Astrocyte of the hippocampus (primary cell): ENCODE data around the gene FNDC5.

Source experiments
- DNase-seq: peaks from one replicate; pipeline ENCODE4 v3.0.0; 2011; ENCODE audit warnings: low read depth, low spot score

FNDC5 gene

DNA sequence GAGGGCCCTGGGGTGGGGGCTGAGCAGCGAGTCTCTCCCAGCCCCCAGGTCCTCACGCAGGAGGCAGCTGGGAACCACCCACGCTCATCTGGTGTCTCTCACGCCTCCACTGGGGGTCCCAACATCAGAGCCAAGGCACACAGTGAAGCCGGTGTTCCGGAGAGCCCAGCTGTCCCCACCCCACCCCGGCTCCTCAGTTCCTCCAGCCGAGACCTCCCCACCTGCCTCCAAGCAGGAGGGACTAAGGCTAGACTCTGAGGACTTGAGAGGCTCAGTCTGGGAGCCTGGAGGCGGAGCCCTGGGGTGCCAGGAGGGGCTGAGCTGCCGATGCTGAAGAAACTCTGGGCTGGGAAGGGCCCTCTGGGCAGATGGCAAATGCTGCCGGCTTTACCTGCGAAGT lies 14.0 kb upstream of the FNDC5 start:
- no peak for DNase-seq

DNA sequence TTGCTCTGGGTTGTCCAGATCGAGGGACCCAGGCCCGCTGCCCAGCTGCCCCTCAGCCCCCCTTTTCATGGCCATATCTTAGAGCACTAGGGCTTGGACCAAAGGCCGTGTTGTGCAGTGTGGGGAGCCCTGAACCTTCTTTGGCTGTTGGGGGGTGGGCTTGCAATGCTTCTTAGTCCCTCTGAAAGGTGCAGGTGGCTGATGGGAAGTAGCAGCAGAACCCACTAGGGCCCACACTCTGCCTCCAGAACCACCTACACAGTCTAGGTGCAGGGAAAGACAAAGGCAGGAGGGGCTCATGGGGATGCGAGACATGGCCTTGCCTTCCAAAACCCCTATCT lies 13.3 kb upstream of the FNDC5 start:
- DNase-seq: no peak

DNA sequence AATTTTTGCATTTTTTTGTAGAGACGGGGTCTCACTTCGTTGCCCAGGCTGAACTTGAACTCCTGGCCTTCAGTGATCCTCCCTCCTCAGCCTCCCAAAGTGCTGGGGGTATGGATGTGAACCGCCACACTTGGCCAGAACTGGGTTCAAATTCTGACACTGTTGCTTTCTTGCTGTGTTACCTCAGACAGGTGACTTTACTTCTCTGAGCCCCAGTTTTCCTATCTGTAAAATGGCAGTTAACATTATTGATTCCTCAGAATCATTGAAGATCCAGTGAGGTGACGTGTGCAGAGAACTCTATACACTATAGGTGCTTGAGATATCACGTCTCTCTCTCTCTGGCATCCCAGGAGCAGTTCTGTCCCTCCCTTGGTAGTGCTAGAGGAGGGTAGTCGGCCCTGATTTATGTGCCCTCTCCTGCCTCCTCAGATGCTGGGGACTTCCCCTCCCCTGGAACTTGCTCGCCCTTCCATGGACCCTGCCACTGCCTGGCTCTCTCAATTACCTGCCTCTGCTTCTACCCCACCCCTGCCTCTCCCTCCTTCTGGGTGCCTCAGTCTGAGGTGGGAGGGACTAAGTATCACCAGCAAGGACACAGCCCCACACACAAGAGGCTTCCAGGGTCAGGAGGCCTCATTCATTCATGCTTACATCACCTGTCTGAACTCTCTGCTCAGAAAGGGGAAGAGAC lies 12.8 kb upstream of the FNDC5 start:
- no peak for DNase-seq

DNA sequence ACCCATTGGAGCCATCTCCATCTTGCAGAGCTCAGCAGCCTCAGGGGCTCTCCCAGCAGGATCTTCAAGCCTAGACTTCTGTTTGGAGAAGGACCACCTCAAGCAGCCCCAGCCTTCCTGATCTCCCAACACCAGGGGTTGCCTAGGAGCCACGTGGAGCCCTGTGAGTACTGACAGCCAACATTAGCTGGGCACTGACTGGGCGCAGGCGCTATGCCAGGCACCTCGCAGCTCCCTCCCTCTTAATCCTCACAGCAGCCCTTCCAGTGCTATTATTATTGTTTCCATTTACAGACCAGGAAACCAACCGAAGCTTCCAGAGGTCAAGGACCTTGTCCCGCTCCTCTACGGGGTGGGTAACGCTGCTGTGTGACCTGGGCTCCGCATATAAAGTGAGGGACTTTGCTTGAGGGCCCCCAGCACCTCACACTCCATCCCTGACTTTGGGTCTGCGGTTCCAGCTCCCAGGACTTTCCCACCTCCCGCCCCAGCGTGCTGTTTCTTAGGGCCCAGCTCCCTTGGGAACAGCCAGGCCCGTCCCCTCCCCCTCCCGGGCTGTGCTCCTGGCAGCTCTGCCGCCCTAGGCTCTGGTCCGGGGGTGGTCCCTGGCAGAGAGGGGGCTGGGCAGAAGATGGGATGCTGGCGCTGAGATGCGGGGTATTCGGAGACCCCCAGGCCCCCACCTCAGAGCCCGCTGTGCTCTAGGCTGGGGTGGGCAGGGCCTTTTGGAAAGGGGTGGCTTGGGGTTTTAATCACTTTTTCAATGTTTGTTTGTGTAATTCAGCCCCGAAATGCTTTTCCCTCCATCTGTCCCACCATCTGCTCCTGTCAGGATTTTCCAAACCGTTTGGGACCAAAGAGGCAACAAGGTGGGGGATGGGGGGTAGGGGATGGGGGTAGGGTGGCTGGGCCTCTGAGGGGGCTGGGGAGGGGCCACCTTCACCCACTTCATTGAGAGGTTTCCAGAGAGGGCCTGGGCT lies 11.4 kb upstream of the FNDC5 start:
- no peak for DNase-seq

DNA sequence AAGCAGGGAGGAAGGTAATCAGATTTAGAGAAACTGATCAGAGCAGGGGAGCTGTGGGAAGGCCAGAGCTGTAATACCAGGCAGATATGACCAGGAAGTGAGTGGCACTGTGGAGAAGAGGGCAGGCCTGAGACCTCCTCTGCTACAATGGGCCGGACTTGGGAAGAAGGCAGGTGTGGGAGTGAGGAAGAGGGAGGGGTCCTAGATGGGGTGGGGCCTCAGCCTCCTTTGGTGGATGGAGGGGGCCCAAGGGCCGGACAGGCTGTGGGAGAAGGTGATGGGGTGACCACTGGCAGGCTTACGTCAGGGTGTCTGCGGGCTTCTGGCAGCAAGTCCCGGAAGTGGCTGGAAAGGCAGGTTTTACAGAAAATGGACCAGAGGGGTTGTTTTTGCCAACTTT lies 10.6 kb upstream of the FNDC5 start:
- no peak for DNase-seq

DNA sequence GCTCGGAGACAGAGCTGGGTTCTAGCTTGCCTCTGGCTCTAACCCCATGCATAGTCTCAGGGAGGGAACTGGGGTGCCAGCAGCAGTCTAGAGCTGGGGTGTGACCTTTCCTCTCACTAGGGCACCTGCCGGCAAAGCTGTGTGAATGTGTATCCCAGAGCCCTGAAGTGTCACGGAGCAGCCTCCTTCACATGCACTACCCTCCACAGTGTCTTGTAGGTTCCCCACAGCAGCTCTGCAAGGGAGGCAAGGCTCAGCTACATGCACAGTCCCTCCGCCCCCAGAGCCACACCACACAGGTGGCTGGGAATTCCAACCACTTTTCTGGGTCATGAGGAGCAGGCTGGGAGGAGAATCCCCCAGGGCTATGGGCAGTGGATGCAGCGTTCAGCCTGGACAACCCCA lies 7.9 kb upstream of the FNDC5 start:
- no peak for DNase-seq

DNA sequence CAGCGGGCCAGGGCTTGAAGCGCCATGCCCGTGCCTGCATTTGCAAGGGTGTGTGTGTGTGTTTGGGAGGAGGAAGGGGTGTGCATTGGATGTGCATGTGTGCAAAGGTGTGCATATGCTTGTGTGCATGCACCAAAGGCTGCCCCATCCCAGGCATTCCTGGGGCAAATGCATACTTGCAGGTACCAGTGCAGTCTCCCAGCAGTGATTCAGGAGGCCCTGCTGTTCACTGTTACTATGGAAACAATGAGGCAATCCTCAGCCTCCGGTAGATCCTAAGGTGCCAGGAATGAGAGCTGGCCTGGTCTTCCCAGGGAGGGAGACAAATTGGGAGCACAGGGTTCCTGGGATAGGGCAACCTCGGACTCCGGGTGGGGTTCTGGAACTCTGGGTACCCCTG lies 7.5 kb upstream of the FNDC5 start:
- no peak for DNase-seq

DNA sequence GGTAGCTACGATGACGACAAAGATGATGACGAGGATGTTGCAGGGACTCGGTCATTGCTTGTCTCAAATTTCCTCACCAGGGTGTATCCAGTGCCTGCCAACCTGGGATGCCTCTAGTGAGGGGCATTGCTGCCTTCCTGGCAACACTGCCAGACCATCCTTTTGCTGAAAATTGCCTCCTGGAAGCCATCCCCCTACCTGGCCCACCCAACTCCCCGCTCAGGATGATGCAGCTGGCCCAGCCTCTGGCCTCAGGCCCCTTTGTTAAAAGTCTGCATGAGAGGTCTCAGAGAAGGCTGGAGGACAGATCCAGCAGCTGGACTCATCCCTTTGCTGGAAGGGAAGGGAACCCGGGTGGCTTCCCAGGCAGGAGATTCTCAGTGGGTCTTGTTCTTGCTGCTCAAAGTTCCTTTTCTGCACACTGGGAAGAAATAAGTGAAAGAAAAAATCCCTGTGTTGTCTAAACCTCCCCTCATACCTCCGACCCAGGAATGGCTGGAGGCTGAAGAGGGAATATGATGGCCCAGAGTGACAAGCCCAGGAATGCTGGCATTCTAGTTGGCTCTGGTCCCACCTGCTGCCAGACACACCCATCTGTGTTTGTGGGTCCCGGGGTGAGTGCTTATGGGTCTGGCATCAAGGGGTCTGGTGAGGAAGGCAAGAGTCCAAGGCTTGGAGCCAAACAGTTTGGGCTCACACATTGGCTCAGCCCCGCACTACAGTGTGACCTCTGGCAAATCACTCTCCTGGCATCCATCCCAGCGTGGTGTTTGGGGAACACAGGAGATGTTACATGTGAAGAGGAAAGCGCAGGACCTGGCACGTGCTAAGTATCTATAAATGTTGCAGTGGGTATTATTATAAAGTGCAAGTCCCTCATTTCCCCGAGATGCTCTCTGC lies 6.7 kb upstream of the FNDC5 start:
- DNase-seq: no peak

DNA sequence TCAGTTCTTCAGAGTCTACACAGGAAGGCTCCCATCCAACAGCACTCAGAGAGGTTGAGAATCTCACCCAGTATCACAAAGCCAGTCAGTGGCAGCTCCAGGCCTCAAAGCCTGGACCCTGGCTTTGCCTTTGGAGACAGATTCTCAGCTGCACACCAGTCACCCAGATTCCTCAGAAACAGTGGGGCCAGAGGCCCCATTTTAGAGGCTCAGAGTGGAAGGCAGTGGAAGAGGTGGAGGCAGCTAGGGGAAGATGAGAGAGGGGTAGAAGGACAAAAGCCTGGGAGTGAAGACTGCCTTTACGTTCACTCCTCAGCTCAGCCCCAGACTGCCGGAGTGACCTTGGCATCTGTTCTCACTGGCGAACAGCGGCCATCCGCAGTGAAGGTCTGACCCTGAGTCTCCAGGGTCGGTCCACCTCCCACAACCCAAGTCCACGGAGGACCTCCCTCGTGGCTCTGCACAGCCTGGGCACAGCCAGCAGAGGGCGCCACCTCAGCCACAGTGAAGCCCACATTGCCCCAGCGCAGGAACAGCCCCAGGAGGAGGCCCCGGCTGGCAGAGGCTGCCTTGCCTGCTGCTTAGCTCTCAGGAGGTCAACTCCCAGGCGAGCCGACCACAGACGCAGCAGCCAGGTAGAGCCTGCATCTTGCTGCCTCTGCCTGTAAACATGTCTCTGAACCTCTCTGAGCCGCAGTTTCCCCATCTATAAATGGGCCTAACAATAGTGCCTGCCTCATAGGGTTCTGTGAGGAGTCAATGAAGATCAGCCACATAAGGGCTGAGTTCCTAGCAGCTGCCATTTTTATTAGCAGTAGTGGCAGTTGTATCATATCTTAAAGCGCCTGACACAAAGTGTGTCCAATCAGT lies 5.9 kb upstream of the FNDC5 start:
- DNase-seq: peak; percentile 67

DNA sequence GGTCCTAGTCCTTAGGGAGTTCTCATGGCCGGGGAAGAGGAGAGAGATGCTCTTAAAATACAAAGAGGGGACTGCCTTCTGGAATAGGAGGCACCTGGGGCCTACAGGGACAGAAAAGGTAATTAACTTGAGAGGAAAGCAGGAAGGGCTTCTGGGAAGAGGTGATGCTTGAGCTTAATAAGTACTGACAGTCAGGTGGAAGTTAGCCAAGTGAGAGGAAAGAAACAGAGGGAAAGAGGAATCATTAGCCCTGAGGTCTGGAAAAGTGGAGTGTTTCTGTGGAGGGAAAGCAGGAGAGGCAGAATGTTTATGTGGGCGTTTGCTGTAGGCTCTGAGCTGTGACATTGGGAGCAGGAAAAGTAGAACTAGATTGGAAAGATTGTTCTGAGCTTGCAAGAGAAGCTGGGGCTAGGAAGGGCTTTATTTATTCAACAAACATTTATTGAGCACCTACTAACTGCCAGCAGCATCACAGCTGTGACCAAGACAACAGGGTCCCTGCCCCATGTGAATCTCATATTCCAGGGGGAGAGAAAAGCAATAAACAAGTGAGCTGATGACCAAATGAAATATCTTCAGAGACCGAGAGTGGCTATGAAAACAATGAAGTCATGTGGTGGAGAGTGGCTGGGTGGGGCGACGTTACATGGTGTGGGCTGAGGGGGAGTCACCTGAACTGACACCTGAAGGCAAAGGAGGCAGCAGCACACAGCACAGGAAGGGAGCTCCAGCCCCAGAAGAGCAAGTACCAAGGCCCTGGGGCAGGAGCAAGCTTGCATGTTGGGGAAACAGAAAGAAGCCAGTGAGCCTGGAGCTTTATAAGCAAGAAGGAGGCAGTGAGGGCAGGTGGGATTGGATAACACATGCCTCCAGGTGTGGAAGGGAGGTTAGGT lies 4.4 kb upstream of the FNDC5 start:
- DNase-seq: no peak

DNA sequence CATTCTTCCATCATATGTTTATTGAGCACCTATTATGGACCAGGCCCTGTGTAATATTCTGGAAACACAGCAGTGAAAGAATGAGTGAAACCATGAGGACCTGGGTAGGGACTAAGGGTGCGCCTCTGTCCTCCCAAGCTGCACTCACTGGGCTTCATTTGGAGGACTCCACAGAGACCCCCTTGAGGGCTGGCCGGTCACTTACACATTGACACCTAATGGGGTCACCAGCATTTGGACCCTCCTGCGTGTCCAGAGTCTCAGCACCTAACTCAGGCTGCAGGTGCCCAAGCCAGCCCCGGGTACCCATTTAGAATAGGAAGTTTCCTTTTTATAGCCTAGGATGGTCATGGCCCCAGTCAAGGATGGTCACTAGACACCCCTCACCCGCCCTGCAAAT lies 2.8 kb upstream of the FNDC5 start:
- no peak for DNase-seq

DNA sequence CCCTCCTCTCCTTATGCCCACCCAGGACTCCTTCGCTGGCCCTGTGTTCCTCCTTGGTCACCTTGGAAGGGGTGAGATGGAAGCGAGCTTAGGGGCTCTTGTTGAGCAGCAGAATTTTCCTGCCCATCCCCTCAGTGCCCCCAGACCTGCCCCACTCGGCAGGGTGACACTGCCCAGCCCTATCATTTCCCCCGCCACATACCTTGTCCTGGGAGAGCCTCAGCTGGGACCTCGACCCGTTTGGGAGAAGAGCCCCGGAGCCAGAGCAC lies 1.4 kb upstream of the FNDC5 start:
- no peak for DNase-seq

DNA sequence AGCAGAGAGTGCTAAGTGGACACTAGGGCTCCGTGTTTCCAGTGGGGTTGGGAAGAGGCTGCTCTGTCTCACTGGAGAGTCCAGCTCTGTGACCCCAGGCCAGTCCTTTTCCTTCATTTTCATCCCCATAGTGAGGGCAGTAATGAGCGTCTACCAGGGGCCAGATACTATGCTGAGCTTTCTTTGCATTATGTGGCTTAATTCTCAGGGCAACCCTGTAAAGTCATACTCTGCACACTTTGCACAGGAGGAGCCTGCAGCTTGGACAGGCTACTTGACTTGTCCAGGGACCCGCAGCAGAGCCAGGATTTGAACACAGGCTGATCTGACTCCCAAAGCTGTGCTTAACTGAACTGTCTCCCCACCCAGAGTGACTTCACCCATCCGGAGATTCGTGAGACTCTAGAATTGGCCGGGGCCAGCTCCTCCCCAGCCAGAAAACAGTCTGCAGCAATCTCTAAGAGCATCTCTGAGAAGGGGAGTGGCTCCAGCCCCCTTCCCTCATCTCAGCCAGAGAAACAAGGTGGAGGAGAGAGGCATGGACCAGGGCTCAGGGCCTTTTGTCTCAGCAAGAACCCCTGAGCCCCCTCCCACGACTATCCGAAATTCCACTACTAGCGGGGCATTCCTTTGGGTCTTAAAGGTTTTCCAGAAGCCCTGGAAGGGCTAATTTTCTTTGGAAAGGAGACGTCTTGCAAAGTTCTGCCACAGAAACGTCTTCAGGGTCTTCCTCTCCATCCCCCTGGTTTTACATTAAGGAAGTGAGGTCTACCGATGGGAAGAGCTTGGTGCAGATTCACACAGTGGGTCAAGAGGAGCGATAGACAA lies 866 bp upstream of the FNDC5 start:
- no peak for DNase-seq

DNA sequence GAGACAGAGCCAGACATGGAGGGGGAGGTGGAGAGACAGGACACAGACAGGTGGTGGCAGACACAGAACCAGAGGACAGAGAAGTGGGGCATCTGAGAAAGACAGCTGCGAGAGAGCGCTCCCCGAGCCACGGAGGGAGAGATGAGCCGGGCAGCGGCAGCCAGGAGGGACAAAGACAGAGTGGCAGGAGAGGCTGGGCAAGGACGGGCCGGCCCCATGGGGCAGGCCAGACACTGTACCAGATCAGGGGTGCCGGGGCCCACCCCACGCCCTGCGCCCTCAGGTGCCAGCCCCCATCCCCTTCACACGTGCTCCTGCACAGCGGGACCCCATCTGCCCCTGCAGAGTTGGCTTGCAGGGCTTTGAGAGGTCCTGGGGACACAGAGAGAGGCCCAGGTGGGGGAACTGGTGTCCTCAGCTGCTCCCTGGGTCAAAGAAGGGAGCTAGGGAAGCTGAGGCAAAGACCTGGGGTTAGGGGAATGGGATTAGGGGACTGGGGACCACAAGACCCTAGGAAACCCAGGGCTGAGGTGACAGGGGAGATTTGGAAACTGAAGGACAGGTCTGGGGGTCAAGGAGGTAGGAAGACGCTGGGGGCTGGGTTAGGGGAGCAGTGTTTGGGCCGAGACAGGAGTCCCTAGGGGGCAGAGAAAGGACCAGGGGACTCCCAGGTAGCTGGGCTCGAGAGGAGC lies 643 bp downstream of the FNDC5 start:
- no peak for DNase-seq

DNA sequence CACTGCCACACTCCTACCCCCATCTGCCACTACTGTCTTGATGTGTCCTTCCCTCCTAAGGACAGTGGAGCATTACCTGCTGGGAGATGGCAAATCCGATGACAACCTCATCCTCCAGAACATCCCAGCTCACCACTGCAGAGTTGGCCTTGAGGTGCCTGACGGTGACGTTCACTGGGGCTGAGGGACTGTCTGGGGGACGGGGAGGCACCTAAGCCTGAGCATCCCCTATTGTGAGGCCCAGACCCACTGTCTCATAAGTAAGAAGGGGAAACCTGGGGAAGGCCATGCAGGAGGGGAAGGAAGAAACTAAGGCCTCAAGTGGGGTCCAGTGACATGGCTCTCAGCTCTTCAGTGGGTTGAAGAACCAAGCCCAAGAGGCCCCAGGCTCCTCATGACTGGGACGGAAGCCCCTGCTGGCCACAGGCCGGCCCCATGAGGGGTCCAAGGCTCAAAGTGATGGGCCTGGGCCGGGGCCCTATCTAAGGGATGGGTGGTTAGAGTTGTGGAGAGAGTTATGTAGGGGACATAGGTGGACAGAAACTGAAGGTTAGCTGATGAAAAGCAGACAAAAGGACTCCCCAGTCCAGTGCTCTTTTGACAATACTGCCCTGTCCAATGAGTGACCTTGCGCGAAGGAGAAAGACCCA lies 1.8 kb downstream of the FNDC5 start:
- DNase-seq: no peak

DNA sequence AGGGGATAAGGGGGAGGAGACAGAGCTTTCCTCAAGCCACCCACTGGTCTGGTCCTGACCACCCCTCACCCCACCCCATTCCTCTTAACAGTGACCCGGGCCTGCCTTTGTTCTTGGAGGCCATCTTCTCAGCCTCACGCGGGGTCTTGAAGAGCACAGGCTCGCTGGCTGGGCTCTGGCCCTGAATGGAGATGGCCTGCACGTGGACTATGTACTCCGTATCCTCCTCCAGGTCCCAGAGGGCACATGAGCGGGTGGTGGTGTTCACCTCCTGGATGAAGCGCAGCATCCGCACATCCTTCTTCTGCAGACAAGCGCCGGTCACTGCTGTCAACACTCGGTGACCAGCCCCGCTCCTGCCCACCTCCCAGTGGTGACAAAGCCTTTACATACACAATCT lies 2.6 kb downstream of the FNDC5 start:
- DNase-seq: no peak

DNA sequence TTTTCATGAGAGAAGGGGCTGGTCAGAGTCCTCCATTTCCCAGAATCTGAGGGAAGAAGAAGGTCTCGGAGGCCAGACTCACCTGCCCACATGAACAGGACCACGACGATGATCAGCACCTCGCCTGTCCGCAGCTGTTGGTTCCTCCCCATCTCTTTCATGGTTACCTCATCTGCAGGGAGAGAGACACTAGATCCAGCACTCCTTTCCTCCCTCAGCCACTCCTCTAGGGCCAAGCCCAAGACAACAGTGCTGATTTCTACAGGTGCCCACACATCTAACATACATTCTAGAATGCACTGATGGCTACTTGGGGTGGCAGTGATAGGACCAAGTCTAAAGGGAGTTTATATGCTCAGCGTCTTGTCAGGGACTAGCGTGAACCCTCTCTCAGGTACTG lies 3.0 kb downstream of the FNDC5 start:
- DNase-seq: no peak

DNA sequence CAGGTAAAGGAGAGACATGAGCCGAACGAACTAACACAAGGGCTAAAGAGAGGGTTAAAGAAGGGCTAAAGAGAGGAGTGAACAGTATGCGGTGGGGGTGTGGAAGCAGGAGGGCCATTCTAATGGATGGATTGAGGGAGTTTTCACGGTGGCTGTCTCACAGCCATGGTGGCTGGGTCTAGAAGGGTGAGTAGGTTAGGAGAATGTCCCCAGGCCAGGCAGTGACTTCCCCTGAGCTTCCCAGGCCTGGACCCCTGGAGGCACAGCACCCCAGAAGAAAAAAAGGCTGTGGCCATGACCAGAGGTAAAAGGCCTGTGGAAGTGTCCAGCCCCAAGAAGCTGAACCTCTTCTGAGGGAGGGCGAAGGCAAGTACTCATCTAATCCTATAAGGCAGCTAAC lies 3.6 kb downstream of the FNDC5 start:
- no peak for DNase-seq
